Astrocyte of the spinal cord (primary cell): Measurements from ENCODE around the gene PPP1R3G.

ENCODE experiments used
- DNase-seq: peaks from one replicate; pipeline ENCODE4 v3.0.0; 2011; ENCODE audit warnings: low read depth, low spot score
- H3K4me3 ChIP-seq: 2 replicates; pipeline ENCODE4 v1.5.1; 2011; ENCODE audit warnings: low read depth, mild to moderate bottlenecking, low read length, moderate library complexity
- in situ Hi-C: cut with HindIII; loops from 2 replicates; pipeline ENCODE4 v1.10.0; 2017; ENCODE audit warnings: low sequenced_read_pairs
- TF ChIP-seq, protein P1 (sequence below): IDR thresholded peaks from 2 replicates; pipeline ENCODE4 v1.5.1; 2012; ENCODE audit warnings: low read depth, mild to moderate bottlenecking, low read length, inconsistent platforms

PPP1R3G gene

DNA sequence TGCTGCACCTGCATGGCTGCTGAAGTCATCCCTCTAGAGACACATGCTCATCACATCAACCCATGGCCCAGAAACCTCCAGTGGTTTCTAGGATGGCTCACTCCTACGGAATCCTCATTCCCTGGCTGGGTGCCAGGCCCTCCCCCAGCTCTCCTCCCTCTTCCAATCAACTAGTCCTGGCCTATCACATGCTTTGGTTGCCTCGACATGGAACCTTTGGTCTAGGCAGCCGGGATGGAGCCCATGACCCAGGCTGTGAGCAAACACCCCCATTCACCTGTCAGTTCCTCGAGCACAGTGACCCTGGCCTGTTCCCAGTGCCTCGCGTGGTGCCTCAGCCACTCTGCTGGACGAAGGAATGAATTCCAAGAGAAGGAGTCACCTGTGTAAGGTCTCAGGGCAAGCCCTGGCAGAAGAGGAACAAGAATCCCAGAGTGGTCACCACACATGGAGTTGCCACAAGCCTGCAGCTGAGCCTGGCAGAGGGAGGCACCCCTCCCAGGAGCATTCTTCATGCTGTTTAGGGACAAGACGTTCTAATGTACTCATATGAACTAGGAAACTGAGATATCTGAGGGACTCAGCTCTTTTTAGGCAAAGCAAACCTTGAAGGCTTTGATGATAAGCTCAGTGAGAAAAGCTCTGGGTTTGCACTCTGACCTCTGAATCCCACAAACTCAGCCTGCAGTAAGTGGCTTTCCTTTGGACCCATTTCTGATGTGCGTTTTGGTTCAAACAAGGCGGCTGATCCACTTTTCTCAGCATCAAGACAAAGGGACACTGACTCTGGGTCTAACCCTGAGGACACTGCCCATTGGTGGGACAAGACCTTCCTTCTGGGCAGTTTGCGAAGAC lies 40.2 kb downstream of the PPP1R3G start:
- TF ChIP-seq, protein P1, sequence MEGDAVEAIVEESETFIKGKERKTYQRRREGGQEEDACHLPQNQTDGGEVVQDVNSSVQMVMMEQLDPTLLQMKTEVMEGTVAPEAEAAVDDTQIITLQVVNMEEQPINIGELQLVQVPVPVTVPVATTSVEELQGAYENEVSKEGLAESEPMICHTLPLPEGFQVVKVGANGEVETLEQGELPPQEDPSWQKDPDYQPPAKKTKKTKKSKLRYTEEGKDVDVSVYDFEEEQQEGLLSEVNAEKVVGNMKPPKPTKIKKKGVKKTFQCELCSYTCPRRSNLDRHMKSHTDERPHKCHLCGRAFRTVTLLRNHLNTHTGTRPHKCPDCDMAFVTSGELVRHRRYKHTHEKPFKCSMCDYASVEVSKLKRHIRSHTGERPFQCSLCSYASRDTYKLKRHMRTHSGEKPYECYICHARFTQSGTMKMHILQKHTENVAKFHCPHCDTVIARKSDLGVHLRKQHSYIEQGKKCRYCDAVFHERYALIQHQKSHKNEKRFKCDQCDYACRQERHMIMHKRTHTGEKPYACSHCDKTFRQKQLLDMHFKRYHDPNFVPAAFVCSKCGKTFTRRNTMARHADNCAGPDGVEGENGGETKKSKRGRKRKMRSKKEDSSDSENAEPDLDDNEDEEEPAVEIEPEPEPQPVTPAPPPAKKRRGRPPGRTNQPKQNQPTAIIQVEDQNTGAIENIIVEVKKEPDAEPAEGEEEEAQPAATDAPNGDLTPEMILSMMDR, result no peak
- in situ Hi-C loops, result no loop called here
- H3K4me3 ChIP-seq, result no peak overlapping the region
- DNase-seq, result peak; percentile 70

DNA sequence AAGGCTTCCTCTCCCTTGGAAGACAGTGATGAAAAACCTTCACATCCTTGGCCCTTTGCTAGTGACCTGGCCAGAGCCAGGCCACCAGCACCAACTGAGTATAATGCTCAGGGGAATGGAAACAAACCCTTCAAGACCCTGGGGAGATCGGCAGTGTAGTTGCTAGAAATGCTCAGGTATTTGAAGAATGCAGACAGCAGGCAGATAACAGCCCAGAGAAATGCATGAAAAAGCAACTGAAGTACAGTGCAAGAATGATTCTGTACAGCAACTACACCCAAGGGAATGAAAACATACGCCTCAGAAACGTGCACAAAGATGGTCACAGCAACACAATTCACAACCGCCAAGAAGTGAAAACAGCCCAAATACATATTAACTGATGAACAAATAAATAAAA lies 41.1 kb downstream of the PPP1R3G start:
- peak; percentile 59 for DNase-seq
- H3K4me3 ChIP-seq, result no peak overlapping the region
- in situ Hi-C loops, result no loop called here
- TF ChIP-seq, protein P1, result no peak

DNA sequence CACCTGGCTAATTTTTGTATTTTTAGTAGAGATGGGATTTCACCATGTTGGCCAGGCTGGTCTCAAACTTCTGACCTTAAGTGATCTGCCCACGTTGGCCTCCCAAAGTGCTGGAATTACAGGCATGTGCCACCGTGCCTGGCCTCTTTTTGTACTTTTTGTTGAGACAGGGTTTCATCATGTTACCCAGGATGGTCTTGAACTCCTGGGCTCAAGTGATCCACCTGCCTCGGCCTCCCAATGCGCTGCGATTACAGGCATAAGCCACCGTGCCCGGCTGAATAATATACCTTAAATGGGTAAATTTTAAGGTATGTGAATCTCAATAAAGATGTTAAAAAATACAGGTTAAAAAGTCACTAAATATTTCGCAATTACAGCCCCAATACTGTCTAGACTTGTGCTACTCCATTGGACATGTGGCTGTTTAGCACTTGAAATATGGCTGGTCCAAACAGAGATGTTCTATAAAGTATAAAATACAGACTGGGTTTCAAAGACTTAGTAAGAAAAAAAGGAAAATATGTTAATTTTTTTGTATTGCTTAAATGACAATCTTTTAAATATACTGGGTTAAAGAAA lies 42.1 kb downstream of the PPP1R3G start:
- no peak for DNase-seq
- in situ Hi-C loops, result no loop called here
- no peak overlapping the region for H3K4me3 ChIP-seq
- TF ChIP-seq, protein P1, result no peak

DNA sequence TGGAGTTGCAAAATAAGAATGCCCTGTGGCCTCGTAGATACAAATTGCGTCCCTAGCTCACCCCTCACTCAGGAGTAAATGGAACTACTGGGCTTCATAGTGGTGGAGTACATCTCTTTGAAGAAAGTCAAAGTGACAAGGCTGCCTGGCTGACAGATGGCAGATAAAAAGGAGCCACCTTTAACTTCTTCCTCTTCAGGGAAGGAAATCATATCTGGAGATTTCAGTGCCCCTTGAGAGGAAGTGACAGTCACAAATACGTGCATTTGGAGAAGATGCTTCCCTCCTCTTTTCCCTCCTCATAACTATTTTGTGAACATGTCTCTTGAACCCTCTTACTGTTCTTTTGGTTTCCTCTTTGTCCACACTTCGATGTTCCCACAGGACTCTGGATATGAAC lies 43.2 kb downstream of the PPP1R3G start:
- in situ Hi-C loops, result no loop called here

DNA sequence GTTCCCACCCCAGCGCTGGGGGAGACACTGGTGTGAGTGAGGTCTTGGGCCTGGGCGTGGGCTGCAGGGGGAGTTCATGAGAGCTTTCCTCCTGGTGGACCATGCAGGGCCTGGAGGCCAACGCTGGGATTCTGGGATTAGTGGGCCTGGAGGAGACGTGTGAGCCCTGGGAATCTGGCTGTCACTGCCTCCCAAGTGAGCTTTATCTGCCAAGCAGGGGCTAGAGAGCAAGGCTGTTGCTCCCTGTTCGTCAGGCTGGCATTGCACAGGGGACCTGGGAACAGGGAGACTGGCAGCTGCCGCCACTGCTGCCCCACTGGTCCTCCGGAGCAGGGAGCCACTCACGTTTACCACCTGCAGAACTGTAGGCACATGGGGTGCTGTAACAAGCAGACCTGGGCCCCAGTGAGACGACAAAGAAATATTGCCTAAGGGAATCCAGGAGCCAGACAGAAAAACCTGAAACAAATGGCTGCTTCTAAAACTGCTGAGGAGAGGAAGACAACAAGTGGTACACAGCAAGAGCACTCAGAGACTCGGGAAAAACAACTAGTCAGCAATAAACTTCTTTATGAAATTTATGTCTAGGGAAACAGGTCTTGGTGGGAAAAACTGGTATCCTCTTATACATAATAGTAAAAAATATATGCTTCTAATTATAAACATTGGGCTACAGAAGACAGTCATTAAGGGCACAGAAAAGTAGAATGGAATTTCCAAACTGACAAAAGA lies 45.2 kb downstream of the PPP1R3G start:
- in situ Hi-C loops, result no loop called here
- H3K4me3 ChIP-seq, result no peak overlapping the region
- TF ChIP-seq, protein P1, result no peak
- DNase-seq, result no peak

More for the DNA sequence above, 43.2 kb downstream of the PPP1R3G start:
- H3K4me3 ChIP-seq, result no peak overlapping the region
- no peak for DNase-seq
- TF ChIP-seq, protein P1, result no peak

DNA sequence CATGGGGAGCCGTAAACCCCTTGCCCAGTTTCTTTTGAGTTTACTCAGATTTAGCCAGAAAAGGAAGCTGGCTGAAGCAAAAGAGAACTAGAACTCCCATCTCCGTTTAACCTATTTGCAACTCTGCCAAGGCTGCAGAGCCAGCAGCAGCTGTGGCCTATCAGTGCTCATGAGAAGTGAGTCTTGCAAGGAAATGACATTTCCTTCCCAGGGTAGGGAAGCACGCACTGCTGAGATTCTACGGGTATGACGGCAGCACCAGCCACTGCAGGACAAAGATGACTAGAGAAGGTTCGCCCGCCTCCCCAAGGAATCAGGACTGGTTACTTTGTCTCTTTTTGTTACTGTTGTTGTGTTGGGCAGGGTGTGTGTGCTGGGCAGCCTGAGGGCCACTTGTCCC lies 47.6 kb downstream of the PPP1R3G start:
- TF ChIP-seq, protein P1, result no peak
- H3K4me3 ChIP-seq, result no peak overlapping the region
- in situ Hi-C loops, result no loop called here
- DNase-seq, result peak; percentile 82
